GM20000 (cell line): Measurements from ENCODE around the gene WAS.
A peak's percentile ranks its signal among the peaks of the same experiment; 100 is the strongest.
"Not testable (repeated sequence)": the region's sequence is repeated elsewhere in the genome, so short reads cannot be mapped to it uniquely, and the experiment has no call there.

Source experiments
- DNase-seq: peaks from one replicate; pipeline ENCODE4 v3.0.0; 2012; ENCODE audit warnings: low spot score
- CTCF ChIP-seq: IDR thresholded peaks from 2 replicates; pipeline ENCODE4 v1.5.1; 2012; ENCODE audit warnings: mild to moderate bottlenecking, control low read depth; ENCODE audit errors: extremely low read depth, missing control alignments

The WAS gene

GRCh38 chrX:48663241-48663640, 20.4 kb upstream of the WAS start:
- TF ChIP-seq CTCF: no peak
- DNase-seq: no peak

- no peak for DNase-seq
- no peak for TF ChIP-seq CTCF
Measured at GRCh38 chrX:48664156-48664555, 19.4 kb upstream of the WAS start.

- no peak for DNase-seq
- no peak for TF ChIP-seq CTCF
Measured at GRCh38 chrX:48665991-48666390, 17.6 kb upstream of the WAS start.

- no peak for DNase-seq
- TF ChIP-seq CTCF: no peak
Measured at GRCh38 chrX:48666649-48667048, 16.9 kb upstream of the WAS start.

- DNase-seq: no peak
- TF ChIP-seq CTCF: no peak
Measured at GRCh38 chrX:48667509-48667908, 16.1 kb upstream of the WAS start.

GRCh38 chrX:48668187-48668586, 15.4 kb upstream of the WAS start:
- not testable (repeated sequence) for DNase-seq

- DNase-seq: peak; percentile 95
- TF ChIP-seq CTCF: no peak
Measured at GRCh38 chrX:48676106-48676892, 7.3 kb upstream of the WAS start.

GRCh38 chrX:48676893-48677270, 6.7 kb upstream of the WAS start:
- no peak for DNase-seq
- TF ChIP-seq CTCF: no peak
